Caco-2 (cell line): ENCODE measurements around the gene RIN3. TPM values are rescaled to one million over a fixed set of nuclear protein-coding genes. Genes with fewer than 3 reads are reported as not detected.

Source experiments
- BruUV-seq: library from RNA; stranded (reverse); fragments of 400-500 nt; replicated peaks from 2 replicates; lab custom pipeline; 2021; lab: Mats Ljungman, UMichigan
- CTCF ChIA-PET: fragments of 300-600 bp; sonication (Branson Sonifier 250); formaldehyde crosslinking; loops from one replicate; lab custom pipeline; 2022; ENCODE audit warnings: antibody characterized with exemption; lab: Charles Lee
- POLR2A ChIA-PET: fragments of 300-600 bp; sonication (Branson Sonifier 250); formaldehyde crosslinking; loops from one replicate; lab custom pipeline; 2022; ENCODE audit warnings: antibody characterized with exemption; lab: Charles Lee
- DNase-seq, 2 experiments: peaks; one replicate each; pipeline versions ENCODE4 v3.0.0 to v3.0.0-alpha.2; 2020 to 2022
- H3K27me3 ChIP-seq: replicated peaks from 2 replicates; pipeline ENCODE4 v1.6.0; 2011; ENCODE audit warnings: low read length; ENCODE audit not compliant: control insufficient read depth, insufficient read depth
- H3K36me3 ChIP-seq: 2 replicates; pipeline ENCODE4 v1.5.1; 2011; ENCODE audit warnings: low read length; ENCODE audit not compliant: control insufficient read depth, insufficient read depth
- H3K4me1 ChIP-seq: fragments of 250-450 bp; sonication (Bioruptor Pico); 2 replicates; pipeline ENCODE4 v1.5.1; 2020; ENCODE audit warnings: mild to moderate bottlenecking
- H3K4me3 ChIP-seq: 2 replicates; pipeline ENCODE4 v1.5.1; 2011; ENCODE audit warnings: low read depth, mild to moderate bottlenecking, control low read depth, low read length
- H3K9me3 ChIP-seq: fragments of 250-450 bp; sonication (Bioruptor Pico); 2 replicates; pipeline ENCODE4 v1.5.1; 2020; ENCODE audit warnings: mild to moderate bottlenecking, moderate library complexity
- H3K27ac Mint-ChIP-seq: one replicate; pipeline ENCODE4 v1.8.0; 2022; ENCODE audit warnings: mixed read lengths; ENCODE audit not compliant: unreplicated experiment
- H3K27me3 Mint-ChIP-seq: one replicate; pipeline ENCODE4 v1.8.0; 2022; ENCODE audit warnings: mixed read lengths; ENCODE audit not compliant: insufficient read depth, unreplicated experiment
- H3K36me3 Mint-ChIP-seq: one replicate; pipeline ENCODE4 v1.8.0; 2022; ENCODE audit warnings: mild to moderate bottlenecking, mixed read lengths; ENCODE audit not compliant: insufficient read depth, unreplicated experiment
- H3K4me1 Mint-ChIP-seq: one replicate; pipeline ENCODE4 v1.8.0; 2022; ENCODE audit warnings: low read depth, mixed read lengths; ENCODE audit not compliant: unreplicated experiment
- H3K4me3 Mint-ChIP-seq: one replicate; pipeline ENCODE4 v1.8.0; 2022; ENCODE audit warnings: mild to moderate bottlenecking, moderate library complexity, mixed read lengths; ENCODE audit not compliant: unreplicated experiment
- H3K9me3 Mint-ChIP-seq: one replicate; pipeline ENCODE4 v1.8.0; 2022; ENCODE audit warnings: mixed read lengths; ENCODE audit not compliant: unreplicated experiment
- intact Hi-C: fragments of 100-400 bp; cut with micrococcal nuclease; formaldehyde crosslinking; loops from one replicate; pipeline ENCODE4 v1.10.0; 2022; ENCODE audit not compliant: unreplicated experiment
- total RNA-seq: library from RNA; stranded (reverse); gene quantifications from 2 replicates; pipeline ENCODE4 v1.2.3, GENCODE V29; 2022
- TF ChIP-seq, protein P1 (sequence below), 2 experiments: fragments of 200-600 bp in 1 of 2; IDR thresholded peaks; 1 replicate in 1 of 2; 2 replicates in 1 of 2; pipeline versions ENCODE4 v1.5.1 to v1.8.0; 2011 to 2022; ENCODE audit warnings: antibody characterized with exemption in 1 of 2, control low read depth in 1 of 2, inconsistent platforms in 1 of 2, low read depth in 1 of 2, low read length in 1 of 2, mild to moderate bottlenecking in 1 of 2, moderate library complexity in 1 of 2; ENCODE audit not compliant: insufficient read depth in 1 of 2, severe bottlenecking in 1 of 2, unreplicated experiment in 1 of 2

RIN3 gene
- total RNA-seq, 1 experiment from 2014 or later, result 20.7 TPM

- H3K4me3 ChIP-seq, result no peak overlapping the region
- DNase-seq, result no peak
- ChIA-PET POLR2A (no interaction called here), CTCF (interaction anchor here (0.5 kb wide), 1 partner anchor 386 kb away, joined by 5 read pairs; no protein-coding TSS in a partner anchor)
- H3K4me3 Mint-ChIP-seq, result no peak overlapping the region
- no TSS peak for BruUV-seq
- no peaks in the 10 kb centered on the region for H3K9me3 Mint-ChIP-seq
- no peaks in the 10 kb centered on the region; the same call in 1 of the 2 replicates for H3K4me1 ChIP-seq
- no peaks in the 10 kb centered on the region for H3K27me3 Mint-ChIP-seq
- peaks cover 5% of the 10 kb centered on the region for H3K36me3 Mint-ChIP-seq
- no peaks in the 10 kb centered on the region for H3K9me3 ChIP-seq
- intact Hi-C loops, result no loop called here
- H3K27ac Mint-ChIP-seq, result no peak overlapping the region
- H3K36me3 ChIP-seq, result no peaks in the 10 kb centered on the region
- TF ChIP-seq, protein P1, sequence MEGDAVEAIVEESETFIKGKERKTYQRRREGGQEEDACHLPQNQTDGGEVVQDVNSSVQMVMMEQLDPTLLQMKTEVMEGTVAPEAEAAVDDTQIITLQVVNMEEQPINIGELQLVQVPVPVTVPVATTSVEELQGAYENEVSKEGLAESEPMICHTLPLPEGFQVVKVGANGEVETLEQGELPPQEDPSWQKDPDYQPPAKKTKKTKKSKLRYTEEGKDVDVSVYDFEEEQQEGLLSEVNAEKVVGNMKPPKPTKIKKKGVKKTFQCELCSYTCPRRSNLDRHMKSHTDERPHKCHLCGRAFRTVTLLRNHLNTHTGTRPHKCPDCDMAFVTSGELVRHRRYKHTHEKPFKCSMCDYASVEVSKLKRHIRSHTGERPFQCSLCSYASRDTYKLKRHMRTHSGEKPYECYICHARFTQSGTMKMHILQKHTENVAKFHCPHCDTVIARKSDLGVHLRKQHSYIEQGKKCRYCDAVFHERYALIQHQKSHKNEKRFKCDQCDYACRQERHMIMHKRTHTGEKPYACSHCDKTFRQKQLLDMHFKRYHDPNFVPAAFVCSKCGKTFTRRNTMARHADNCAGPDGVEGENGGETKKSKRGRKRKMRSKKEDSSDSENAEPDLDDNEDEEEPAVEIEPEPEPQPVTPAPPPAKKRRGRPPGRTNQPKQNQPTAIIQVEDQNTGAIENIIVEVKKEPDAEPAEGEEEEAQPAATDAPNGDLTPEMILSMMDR (IDR thresholded peaks at IDR 0.05; ENCODE audit: insufficient read depth in 1 of 2, low read depth in 1 of 2, low read length in 1 of 2, severe bottlenecking in 1 of 2, unreplicated experiment in 1 of 2), result no peak
- no peaks in the 10 kb centered on the region for H3K27me3 ChIP-seq
- peaks cover 10% of the 10 kb centered on the region for H3K4me1 Mint-ChIP-seq
These were observed 20.1 kb upstream of the RIN3 start for GRCh38 chr14:92493492-92493891.

DNA sequence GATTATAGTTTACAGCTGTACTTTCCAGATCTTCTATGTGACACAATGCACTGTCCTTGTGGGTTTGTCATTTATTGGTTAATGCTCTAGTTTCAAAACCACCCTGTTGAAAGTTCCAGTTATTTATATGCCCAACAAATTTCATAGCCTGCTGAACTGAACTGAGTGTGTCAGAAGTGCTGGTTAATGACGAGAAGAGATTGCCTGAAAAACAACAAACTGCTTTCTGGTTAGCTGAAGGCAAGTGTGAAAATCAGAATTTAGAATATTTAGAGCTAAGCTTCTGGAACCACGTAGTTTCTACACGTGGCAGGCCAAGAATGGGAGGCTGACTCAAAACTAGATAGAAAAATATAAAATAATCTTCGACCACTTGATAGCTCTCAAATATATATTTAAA lies 19.1 kb upstream of the RIN3 start:
- no peak overlapping the region for H3K4me3 ChIP-seq
- no peaks in the 10 kb centered on the region for H3K4me1 ChIP-seq
- no peaks in the 10 kb centered on the region for H3K36me3 ChIP-seq
- H3K9me3 ChIP-seq, result no peaks in the 10 kb centered on the region
- BruUV-seq, result no TSS peak
- Mint-ChIP-seq H3K9me3 (no peaks in the 10 kb centered on the region), H3K27ac (no peak overlapping the region), H3K36me3 (no peaks in the 10 kb centered on the region), H3K4me1 (peaks cover 6% of the 10 kb centered on the region), H3K27me3 (no peaks in the 10 kb centered on the region), H3K4me3 (no peak overlapping the region)
- CTCF ChIA-PET, result no interaction called here
- no peaks in the 10 kb centered on the region for H3K27me3 ChIP-seq
- intact Hi-C loops, result no loop called here
- DNase-seq, result no peak
- POLR2A ChIA-PET, result no interaction called here
- TF ChIP-seq, protein P1 (IDR thresholded peaks at IDR 0.05; ENCODE audit: insufficient read depth in 1 of 2, low read depth in 1 of 2, low read length in 1 of 2, severe bottlenecking in 1 of 2, unreplicated experiment in 1 of 2), result no peak

- CTCF ChIA-PET, result no interaction called here
- H3K27ac Mint-ChIP-seq, result no peak overlapping the region
These were observed 18.6 kb upstream of the RIN3 start for GRCh38 chr14:92495027-92495426.

More at GRCh38 chr14:92495027-92495426, 18.6 kb upstream of the RIN3 start:
- H3K27me3 ChIP-seq, result no peaks in the 10 kb centered on the region
- H3K4me3 ChIP-seq, result no peak overlapping the region
- Mint-ChIP-seq H3K4me3 (no peak overlapping the region), H3K36me3 (no peaks in the 10 kb centered on the region), H3K9me3 (no peaks in the 10 kb centered on the region), H3K4me1 (peaks cover under 1% of the 10 kb centered on the region), H3K27me3 (no peaks in the 10 kb centered on the region)
- no peaks in the 10 kb centered on the region for H3K36me3 ChIP-seq
- no TSS peak for BruUV-seq
- H3K4me1 ChIP-seq, result no peaks in the 10 kb centered on the region
- TF ChIP-seq, protein P1 (IDR thresholded peaks at IDR 0.05; ENCODE audit: insufficient read depth in 1 of 2, low read depth in 1 of 2, low read length in 1 of 2, severe bottlenecking in 1 of 2, unreplicated experiment in 1 of 2), result no peak
- POLR2A ChIA-PET, result no interaction called here
- DNase-seq, result no peak
- intact Hi-C loops, result no loop called here
- H3K9me3 ChIP-seq, result no peaks in the 10 kb centered on the region
